ENCODE data around the gene H1-8. TPM values are rescaled to one million over a fixed set of nuclear protein-coding genes. Genes with fewer than 3 reads are reported as not detected.

H1-8 gene
- total RNA-seq, 2 donors from 2014 or later: not detected

GRCh38 chr3:129562803-129563202 is 19.8 kb downstream of the H1-8 start:
- no peaks in the 10 kb centered on the region for H3K36me3 ChIP-seq (ENCODE audit: control insufficient read depth, insufficient read depth, low read length)
- H3K27ac ChIP-seq (ENCODE audit: low read depth, low read length): no peak overlapping the region
- WGBS, 2 experiments (ENCODE audit: insufficient coverage in 1 of 2, insufficient read length in 1 of 2): 95 to 96% methylated on average over 16 to 19 of the region's 19 CpGs
- no peak overlapping the region for H3K4me3 ChIP-seq (ENCODE audit: low read length)
- no peak for TF ChIP-seq CTCF (conservative IDR thresholded peaks at IDR 0.05)
- no peak for DNase-seq
- H3K27ac Mint-ChIP-seq: no peak overlapping the region
- no peaks in the 10 kb centered on the region for H3K27me3 Mint-ChIP-seq (ENCODE audit: insufficient read depth)
- H3K4me1 Mint-ChIP-seq: no peaks in the 10 kb centered on the region
- no peak overlapping the region for H3K4me3 Mint-ChIP-seq
- peaks cover 26% of the 10 kb centered on the region for H3K36me3 Mint-ChIP-seq (ENCODE audit: low read depth)
- no peaks in the 10 kb centered on the region for H3K9me3 ChIP-seq (ENCODE audit: control insufficient read depth, low read length)
- no peak overlapping the region for H3K9ac ChIP-seq (ENCODE audit: extremely low read depth, low read length, poor library complexity, severe bottlenecking)
- no peaks in the 10 kb centered on the region for H3K27me3 ChIP-seq (ENCODE audit: control insufficient read depth, insufficient read depth, low read length, poor library complexity, severe bottlenecking)
- H3K9me3 Mint-ChIP-seq: no peaks in the 10 kb centered on the region
- no peaks in the 10 kb centered on the region for H3K4me1 ChIP-seq (ENCODE audit: control insufficient read depth, insufficient read depth, low read length)

GRCh38 chr3:129563332-129563731 is 20.4 kb downstream of the H1-8 start:
- no peaks in the 10 kb centered on the region for H3K36me3 ChIP-seq (ENCODE audit: control insufficient read depth, insufficient read depth, low read length)

GRCh38 chr3:129563850-129564535 is 21.0 kb downstream of the H1-8 start:
- no peaks in the 10 kb centered on the region for H3K27me3 Mint-ChIP-seq (ENCODE audit: insufficient read depth)
- 83 to 88% methylated on average over 2 to 8 of the region's 8 CpGs for WGBS, 2 experiments (ENCODE audit: insufficient coverage in 1 of 2, insufficient read length in 1 of 2)
- DNase-seq: no peak
- Histone ChIP-seq H3K9me3 (ENCODE audit: control insufficient read depth, low read length) (no peaks in the 10 kb centered on the region), H3K27ac (ENCODE audit: low read depth, low read length) (no peak overlapping the region), H3K9ac (ENCODE audit: extremely low read depth, low read length, poor library complexity, severe bottlenecking) (no peak overlapping the region), H3K36me3 (ENCODE audit: control insufficient read depth, insufficient read depth, low read length) (no peaks in the 10 kb centered on the region), H3K27me3 (ENCODE audit: control insufficient read depth, insufficient read depth, low read length, poor library complexity, severe bottlenecking) (no peaks in the 10 kb centered on the region), H3K4me1 (ENCODE audit: control insufficient read depth, insufficient read depth, low read length) (no peaks in the 10 kb centered on the region), H3K4me3 (ENCODE audit: low read length) (no peak overlapping the region)
- no peaks in the 10 kb centered on the region for H3K4me1 Mint-ChIP-seq
- TF ChIP-seq CTCF (conservative IDR thresholded peaks at IDR 0.05): no peak
- H3K9me3 Mint-ChIP-seq: no peaks in the 10 kb centered on the region
- no peak overlapping the region for H3K27ac Mint-ChIP-seq
- no peak overlapping the region for H3K4me3 Mint-ChIP-seq
- H3K36me3 Mint-ChIP-seq (ENCODE audit: low read depth): peaks cover 25% of the 10 kb centered on the region

More at GRCh38 chr3:129563332-129563731, 20.4 kb downstream of the H1-8 start:
- Mint-ChIP-seq H3K27me3 (ENCODE audit: insufficient read depth) (no peaks in the 10 kb centered on the region), H3K36me3 (ENCODE audit: low read depth) (peaks cover 22% of the 10 kb centered on the region), H3K4me3 (no peak overlapping the region), H3K9me3 (no peaks in the 10 kb centered on the region), H3K4me1 (no peaks in the 10 kb centered on the region), H3K27ac (no peak overlapping the region)
- TF ChIP-seq CTCF (conservative IDR thresholded peaks at IDR 0.05): no peak
- no peak overlapping the region for H3K9ac ChIP-seq (ENCODE audit: extremely low read depth, low read length, poor library complexity, severe bottlenecking)
- no peak overlapping the region for H3K4me3 ChIP-seq (ENCODE audit: low read length)
- H3K4me1 ChIP-seq (ENCODE audit: control insufficient read depth, insufficient read depth, low read length): no peaks in the 10 kb centered on the region
- WGBS, 2 experiments (ENCODE audit: insufficient coverage in 1 of 2, insufficient read length in 1 of 2): 94% methylated on average over 10 to 12 of the region's 12 CpGs
- no peak overlapping the region for H3K27ac ChIP-seq (ENCODE audit: low read depth, low read length)
- DNase-seq: no peak
- H3K27me3 ChIP-seq (ENCODE audit: control insufficient read depth, insufficient read depth, low read length, poor library complexity, severe bottlenecking): no peaks in the 10 kb centered on the region
- no peaks in the 10 kb centered on the region for H3K9me3 ChIP-seq (ENCODE audit: control insufficient read depth, low read length)

All from endodermal cell (in vitro differentiated cells).